SJCRH30 (cell line): ENCODE data around the gene SLAMF9. TPM values are rescaled to one million over a fixed set of nuclear protein-coding genes. Genes with fewer than 3 reads are reported as not detected.

ENCODE experiments used
- DNase-seq, 2 experiments: peaks; one replicate each; pipeline ENCODE4 v3.0.0-alpha.2; 2015 to 2020
- H3K27ac ChIP-seq: fragments of 250-450 bp; sonication (Bioruptor Pico); 2 replicates; pipeline ENCODE4 v1.5.1; 2020; ENCODE audit warnings: mild to moderate bottlenecking, moderate library complexity
- H3K27me3 ChIP-seq: fragments of 250-450 bp; sonication (Bioruptor Pico); 2 replicates; pipeline ENCODE4 v1.5.1; 2020; ENCODE audit warnings: mild to moderate bottlenecking, moderate library complexity
- H3K36me3 ChIP-seq: fragments of 250-450 bp; sonication (Bioruptor Pico); 2 replicates; pipeline ENCODE4 v1.5.1; 2020; ENCODE audit warnings: mild to moderate bottlenecking, moderate library complexity
- H3K4me1 ChIP-seq: fragments of 250-450 bp; sonication (Bioruptor Pico); 2 replicates; pipeline ENCODE4 v1.5.1; 2020; ENCODE audit warnings: mild to moderate bottlenecking, moderate library complexity
- H3K4me3 ChIP-seq: fragments of 250-450 bp; sonication (Bioruptor Pico); 2 replicates; pipeline ENCODE4 v1.5.1; 2020; ENCODE audit warnings: mild to moderate bottlenecking, moderate library complexity
- H3K9me3 ChIP-seq: fragments of 250-450 bp; sonication (Bioruptor Pico); replicated peaks from 2 replicates; pipeline ENCODE4 v1.5.1; 2020; ENCODE audit warnings: mild to moderate bottlenecking, moderate library complexity
- total RNA-seq: library from RNA; depleted of rRNA; stranded (reverse); fragments of >200 nt; shearing (Covaris generic); gene quantifications from 2 replicates; pipeline ENCODE4 v1.2.3, GENCODE V29; 2014

SLAMF9 gene
- total RNA-seq, 1 experiment from 2014 or later: not detected

- Histone ChIP-seq H3K36me3 (no peaks in the 10 kb centered on the region), H3K4me3 (no peak overlapping the region), H3K27me3 (peaks cover 4% of the 10 kb centered on the region), H3K27ac (no peak overlapping the region), H3K9me3 (no peaks in the 10 kb centered on the region), H3K4me1 (no peaks in the 10 kb centered on the region)
- DNase-seq: no peak
Measured at GRCh38 chr1:159983681-159984080, 29.6 kb upstream of the SLAMF9 start.

- H3K27ac ChIP-seq: no peak overlapping the region
- H3K9me3 ChIP-seq: no peaks in the 10 kb centered on the region
- DNase-seq: no peak
- H3K27me3 ChIP-seq: peaks cover 4% of the 10 kb centered on the region
- no peak overlapping the region for H3K4me3 ChIP-seq
- no peaks in the 10 kb centered on the region for H3K4me1 ChIP-seq
- H3K36me3 ChIP-seq: no peaks in the 10 kb centered on the region
Measured at GRCh38 chr1:159982280-159982679, 28.2 kb upstream of the SLAMF9 start.

GRCh38 chr1:159981351-159982055 lies 27.5 kb upstream of the SLAMF9 start:
- no peak for DNase-seq
- H3K27ac ChIP-seq: no peak overlapping the region
- no peaks in the 10 kb centered on the region for H3K9me3 ChIP-seq
- no peaks in the 10 kb centered on the region for H3K4me1 ChIP-seq
- no peaks in the 10 kb centered on the region for H3K36me3 ChIP-seq
- peaks cover 4% of the 10 kb centered on the region for H3K27me3 ChIP-seq
- no peak overlapping the region for H3K4me3 ChIP-seq

- H3K4me1 ChIP-seq: no peaks in the 10 kb centered on the region
- no peaks in the 10 kb centered on the region for H3K9me3 ChIP-seq
- DNase-seq: no peak
- H3K36me3 ChIP-seq: no peaks in the 10 kb centered on the region
- H3K27me3 ChIP-seq: peaks cover 4% of the 10 kb centered on the region
- no peak overlapping the region for H3K27ac ChIP-seq
- H3K4me3 ChIP-seq: no peak overlapping the region
Measured at GRCh38 chr1:159980786-159981185, 26.7 kb upstream of the SLAMF9 start.

GRCh38 chr1:159980076-159980475 lies 26.0 kb upstream of the SLAMF9 start:
- H3K4me1 ChIP-seq: no peaks in the 10 kb centered on the region
- no peak for DNase-seq
- peaks cover 4% of the 10 kb centered on the region; the same call in 1 of the 2 replicates for H3K27me3 ChIP-seq
- no peak overlapping the region for H3K4me3 ChIP-seq
- no peak overlapping the region for H3K27ac ChIP-seq
- H3K9me3 ChIP-seq: no peaks in the 10 kb centered on the region
- no peaks in the 10 kb centered on the region for H3K36me3 ChIP-seq

GRCh38 chr1:159979257-159979656 lies 25.2 kb upstream of the SLAMF9 start:
- DNase-seq: no peak
- no peaks in the 10 kb centered on the region for H3K36me3 ChIP-seq
- H3K9me3 ChIP-seq: no peaks in the 10 kb centered on the region
- H3K27me3 ChIP-seq: peaks cover 4% of the 10 kb centered on the region; the same call in 1 of the 2 replicates
- H3K4me3 ChIP-seq: no peak overlapping the region
- no peak overlapping the region for H3K27ac ChIP-seq
- H3K4me1 ChIP-seq: no peaks in the 10 kb centered on the region

- Histone ChIP-seq H3K9me3 (no peaks in the 10 kb centered on the region), H3K27ac (no peak overlapping the region), H3K36me3 (no peaks in the 10 kb centered on the region), H3K27me3 (peaks cover 4% of the 10 kb centered on the region; the same call in 1 of the 2 replicates), H3K4me3 (no peak overlapping the region), H3K4me1 (no peaks in the 10 kb centered on the region)
- no peak for DNase-seq
Measured at GRCh38 chr1:159978107-159978398, 24.0 kb upstream of the SLAMF9 start.

GRCh38 chr1:159977364-159978106 lies 23.5 kb upstream of the SLAMF9 start:
- H3K9me3 ChIP-seq: no peaks in the 10 kb centered on the region

GRCh38 chr1:159974350-159974965 lies 20.4 kb upstream of the SLAMF9 start:
- 0 out of 2 replicates have a peak, but pooled peaks cover 4% of the 10 kb centered on the region for H3K27me3 ChIP-seq
- H3K4me1 ChIP-seq: no peaks in the 10 kb centered on the region
- H3K36me3 ChIP-seq: no peaks in the 10 kb centered on the region
- no peaks in the 10 kb centered on the region for H3K9me3 ChIP-seq
- DNase-seq: no peak
- H3K27ac ChIP-seq: no peak overlapping the region
- no peak overlapping the region for H3K4me3 ChIP-seq

More at GRCh38 chr1:159977364-159978106, 23.5 kb upstream of the SLAMF9 start:
- no peaks in the 10 kb centered on the region for H3K4me1 ChIP-seq
- H3K36me3 ChIP-seq: no peaks in the 10 kb centered on the region
- no peak overlapping the region for H3K27ac ChIP-seq
- DNase-seq: no peak
- H3K27me3 ChIP-seq: peaks cover 2% of the 10 kb centered on the region; the same call in 1 of the 2 replicates
- no peak overlapping the region for H3K4me3 ChIP-seq

- Histone ChIP-seq H3K27me3 (0 out of 2 replicates have a peak, but pooled peaks cover 4% of the 10 kb centered on the region), H3K27ac (no peak overlapping the region), H3K9me3 (no peaks in the 10 kb centered on the region), H3K4me3 (no peak overlapping the region), H3K4me1 (no peaks in the 10 kb centered on the region), H3K36me3 (no peaks in the 10 kb centered on the region)
- no peak for DNase-seq
Measured at GRCh38 chr1:159973350-159973940, 19.4 kb upstream of the SLAMF9 start.

- Histone ChIP-seq H3K27me3 (0 out of 2 replicates have a peak, but pooled peaks cover 4% of the 10 kb centered on the region), H3K27ac (no peak overlapping the region), H3K4me1 (no peaks in the 10 kb centered on the region), H3K9me3 (no peaks in the 10 kb centered on the region), H3K36me3 (no peaks in the 10 kb centered on the region), H3K4me3 (no peak overlapping the region)
- no peak for DNase-seq
Measured at GRCh38 chr1:159972443-159973205, 18.6 kb upstream of the SLAMF9 start.

GRCh38 chr1:159970932-159971342 lies 16.9 kb upstream of the SLAMF9 start:
- Histone ChIP-seq H3K4me1 (no peaks in the 10 kb centered on the region), H3K9me3 (no peaks in the 10 kb centered on the region), H3K27ac (no peak overlapping the region), H3K4me3 (no peak overlapping the region), H3K36me3 (no peaks in the 10 kb centered on the region), H3K27me3 (0 out of 2 replicates have a peak, but pooled peaks cover 4% of the 10 kb centered on the region)
- DNase-seq: no peak

- no peaks in the 10 kb centered on the region for H3K9me3 ChIP-seq
- peaks cover 4% of the 10 kb centered on the region; the same call in 1 of the 2 replicates for H3K27me3 ChIP-seq
- no peak for DNase-seq
Measured at GRCh38 chr1:159968901-159969300, 14.9 kb upstream of the SLAMF9 start.

GRCh38 chr1:159965263-159965662 lies 11.2 kb upstream of the SLAMF9 start:
- no peaks in the 10 kb centered on the region for H3K4me1 ChIP-seq
- H3K27me3 ChIP-seq: peaks cover 3% of the 10 kb centered on the region; the same call in 1 of the 2 replicates
- H3K9me3 ChIP-seq: no peaks in the 10 kb centered on the region
- no peak overlapping the region for H3K27ac ChIP-seq
- H3K4me3 ChIP-seq: no peak overlapping the region
- no peak for DNase-seq
- no peaks in the 10 kb centered on the region for H3K36me3 ChIP-seq

More at GRCh38 chr1:159968901-159969300, 14.9 kb upstream of the SLAMF9 start:
- Histone ChIP-seq H3K36me3 (no peaks in the 10 kb centered on the region), H3K4me3 (no peak overlapping the region), H3K27ac (no peak overlapping the region), H3K4me1 (no peaks in the 10 kb centered on the region)
